Keratinocyte (primary cell): Measurements from ENCODE around the gene ZNF418. TPM values are rescaled to one million over a fixed set of nuclear protein-coding genes. Genes with fewer than 3 reads are reported as not detected.

Experiments
- DNase-seq: peaks from one replicate; pipeline ENCODE4 v3.0.0-alpha.2; 2011; ENCODE audit warnings: low read depth, missing footprints, low spot score
- FAIRE-seq: peaks from 2 replicates; lab custom pipeline; 2011; peaks lifted over from hg19 to GRCh38; lab: Jason Lieb, UNC
- H2AFZ ChIP-seq: 2 replicates; pipeline ENCODE4 v1.6.0; 2012; ENCODE audit warnings: low read length, control low read depth, inconsistent platforms; ENCODE audit not compliant: control insufficient read depth
- H3K27ac ChIP-seq: 2 replicates; pipeline ENCODE4 v1.5.1; 2011; ENCODE audit warnings: low read length; ENCODE audit not compliant: control insufficient read depth, insufficient read depth
- H3K27me3 ChIP-seq: 3 replicates; pipeline ENCODE4 v1.6.0; 2011; ENCODE audit warnings: low read length; ENCODE audit not compliant: control insufficient read depth, insufficient read depth; ENCODE audit errors: extremely low read depth
- H3K36me3 ChIP-seq, 2 experiments: 2 replicates in 1 of 2; 3 replicates in 1 of 2; pipeline ENCODE4 v1.5.1; 2011; ENCODE audit warnings: low read length in 2 of 2, mild to moderate bottlenecking in 1 of 2; ENCODE audit not compliant: control insufficient read depth in 2 of 2, insufficient read depth in 2 of 2; ENCODE audit errors: extremely low read depth in 1 of 2
- H3K4me1 ChIP-seq: 3 replicates; pipeline ENCODE4 v1.5.1; 2011; ENCODE audit warnings: low read length; ENCODE audit not compliant: control insufficient read depth, insufficient read depth; ENCODE audit errors: extremely low read depth
- H3K4me2 ChIP-seq: 3 replicates; pipeline ENCODE4 v1.6.0; 2011; ENCODE audit warnings: low read depth, low read length; ENCODE audit not compliant: control insufficient read depth, insufficient read depth; ENCODE audit errors: extremely low read depth
- H3K4me3 ChIP-seq, 3 experiments: fragments of 200-600 bp in 1 of 3; sonication (generic) in 1 of 3; 2 replicates in 2 of 3; 3 replicates in 1 of 3; pipeline ENCODE4 v1.5.1; 2011 to 2016; ENCODE audit warnings: low read length in 3 of 3, mild to moderate bottlenecking in 3 of 3, control low read depth in 2 of 3, inconsistent platforms in 1 of 3, low read depth in 1 of 3, mixed read lengths in 1 of 3, mixed run types in 1 of 3, moderate library complexity in 1 of 3; ENCODE audit not compliant: control insufficient read depth in 2 of 3, insufficient read depth in 2 of 3; ENCODE audit errors: extremely low read depth in 1 of 3
- H3K79me2 ChIP-seq: 2 replicates; pipeline ENCODE4 v1.6.0; 2012; ENCODE audit warnings: low read length; ENCODE audit not compliant: control insufficient read depth, insufficient read depth
- H3K9ac ChIP-seq: 3 replicates; pipeline ENCODE4 v1.6.0; 2011; ENCODE audit warnings: low read length; ENCODE audit not compliant: control insufficient read depth, insufficient read depth; ENCODE audit errors: extremely low read depth
- H3K9me1 ChIP-seq: 3 replicates; pipeline ENCODE4 v1.6.0; 2011; ENCODE audit warnings: low read length; ENCODE audit not compliant: control insufficient read depth, insufficient read depth; ENCODE audit errors: extremely low read depth
- H3K9me3 ChIP-seq: 2 replicates; pipeline ENCODE4 v1.5.1; 2012; ENCODE audit warnings: low read depth, low read length; ENCODE audit not compliant: control insufficient read depth
- H4K20me1 ChIP-seq: 3 replicates; pipeline ENCODE4 v1.6.0; 2011; ENCODE audit warnings: low read length; ENCODE audit not compliant: control insufficient read depth, insufficient read depth; ENCODE audit errors: extremely low read depth
- CTCF ChIP-seq, 3 experiments: IDR thresholded peaks in 1 of 3; conservative IDR thresholded peaks in 1 of 3; optimal IDR thresholded peaks in 1 of 3; 2 replicates in 2 of 3; 3 replicates in 1 of 3; pipeline versions ENCODE3 to v1.5.1; 2011; ENCODE audit warnings: low read length in 3 of 3, mild to moderate bottlenecking in 3 of 3, moderate library complexity in 2 of 3, control low read depth in 1 of 3, inconsistent platforms in 1 of 3; ENCODE audit not compliant: insufficient read depth in 2 of 3; ENCODE audit errors: extremely low read depth in 1 of 3
- EZH2 ChIP-seq: IDR thresholded peaks from one replicate; pipeline ENCODE4 v1.6.1; 2012; ENCODE audit warnings: inconsistent platforms, mild to moderate bottlenecking, low read length, moderate library complexity
- dilution Hi-C: fragments of 300-500 bp; cut with MboI; formaldehyde crosslinking; loops from one replicate; pipeline ENCODE4 v1.7.0; 2020; ENCODE audit warnings: low sequenced_read_pairs; ENCODE audit not compliant: extremely low pct_ligation_motif_present
- polyA plus RNA-seq, 5 experiments: library from polyadenylated mRNA; depleted of rRNA in 3 of 5; stranded (reverse) in 3 of 5; stranded (forward) in 1 of 5; unstranded in 1 of 5; fragments of >200 nt; gene quantifications; 1 replicate in 1 of 5; 2 replicates in 3 of 5; 3 replicates in 1 of 5; pipeline versions ENCODE4 v1.2.1 to v1.2.3, GENCODE V29; 2011 to 2012; ENCODE audit warnings: missing spikeins in 2 of 5, low read depth in 1 of 5, low replicate concordance in 1 of 5

The ZNF418 gene
- polyA plus RNA-seq, 1 donor (not counting 4 experiments of a cell fraction or from before 2014, with no cell fraction given) = 2.9 TPM

GRCh38 chr19:57947419-57948134 is 12.4 kb upstream of the ZNF418 start, which contains the start of gene ZNF256:
Gene ZNF256 (minus strand): TSS chr19:57947706. CDS start chr19:57947474, 232 bp downstream.
- Histone ChIP-seq H3K4me2 (peak within 1 kb of the TSS; percentile 89), H3K9me3 (peaks cover 2% of the 10 kb centered on the region), H3K27ac (peak within 1 kb of the TSS; percentile 66), H3K4me1 (peaks cover 10% of the 10 kb centered on the region), H4K20me1 (no peaks in the 10 kb centered on the region), H2AFZ (peak within 1 kb of the TSS; percentile 84), H3K9me1 (no peaks in the 10 kb centered on the region), H3K79me2 (peaks cover 45% of the 10 kb centered on the region), H3K27me3 (no peaks in the 10 kb centered on the region), H3K36me3 (peaks cover 5 to 16% of the 10 kb centered on the region in 2 experiments), H3K9ac (peak within 1 kb of the TSS; percentile 86), H3K4me3 (peak within 1 kb of the TSS; percentile 82 to 90 (median 87))
- FAIRE-seq = peak; percentile 91
- TF ChIP-seq CTCF (optimal IDR thresholded peaks at IDR 0.05 in 1 of 3, IDR thresholded peaks at IDR 0.05 in 1 of 3, conservative IDR thresholded peaks at IDR 0.05 in 1 of 3; ENCODE audit: extremely low read depth in 1 of 3, insufficient read depth in 2 of 3, low read length in 3 of 3) (peak; percentile 56 to 71 (median 68)), EZH2 (no peak)
- dilution Hi-C loops = no loop called here
- peak; percentile 82 for DNase-seq

DNA sequence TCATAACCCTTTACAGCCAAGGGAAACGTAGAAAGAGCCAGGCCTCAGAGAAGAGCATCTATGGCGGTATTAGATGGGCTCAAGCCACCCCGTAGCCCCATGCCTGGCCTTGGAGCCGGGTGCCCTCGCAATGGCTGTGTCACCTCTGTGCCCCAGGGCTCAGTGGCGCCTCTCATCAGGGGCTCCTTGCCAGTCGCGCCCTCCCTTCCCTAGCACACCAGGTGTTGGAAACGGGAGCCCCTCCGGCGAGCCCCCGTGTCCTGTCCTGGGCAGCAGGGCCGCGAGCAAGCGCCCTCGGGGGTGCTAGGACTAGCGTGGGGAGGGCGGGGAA is 11.9 kb upstream of the ZNF418 start:
- Histone ChIP-seq H3K27me3 (no peaks in the 10 kb centered on the region), H2AFZ (peak overlapping the region; percentile 84), H3K4me2 (peak overlapping the region; percentile 89), H3K9me3 (peaks cover 5% of the 10 kb centered on the region), H3K9me1 (no peaks in the 10 kb centered on the region), H4K20me1 (no peaks in the 10 kb centered on the region), H3K36me3 (peaks cover 9 to 21% of the 10 kb centered on the region in 2 experiments), H3K4me1 (peaks cover 10% of the 10 kb centered on the region), H3K4me3 (peak overlapping the region; percentile 82 to 90 (median 87)), H3K9ac (peak overlapping the region; percentile 86), H3K27ac (peak overlapping the region; percentile 66), H3K79me2 (peaks cover 45% of the 10 kb centered on the region)
- TF ChIP-seq CTCF (optimal IDR thresholded peaks at IDR 0.05 in 1 of 3, IDR thresholded peaks at IDR 0.05 in 1 of 3, conservative IDR thresholded peaks at IDR 0.05 in 1 of 3; ENCODE audit: extremely low read depth in 1 of 3, insufficient read depth in 2 of 3, low read length in 3 of 3) = no peak
- TF ChIP-seq EZH2 = no peak
- DNase-seq = no peak
- FAIRE-seq = no peak
- dilution Hi-C loops = no loop called here
